RCC 7860 (cell line): ENCODE data around the gene KCP.

Experiments used
- DNase-seq: peaks from one replicate; pipeline ENCODE4 v3.0.0-alpha.2; 2015; ENCODE audit warnings: low spot score
- FAIRE-seq: peaks from 2 replicates; lab custom pipeline; 2012; peaks lifted over from hg19 to GRCh38; lab: Jason Lieb, UNC

The KCP gene

GRCh38 chr7:128888756-128889095 lies 21.8 kb downstream of the KCP start:
- DNase-seq (no peak), FAIRE-seq (no peak)

- FAIRE-seq (no peak), DNase-seq (no peak)
Observed at GRCh38 chr7:128888039-128888755, 22.3 kb downstream of the KCP start.

DNA sequence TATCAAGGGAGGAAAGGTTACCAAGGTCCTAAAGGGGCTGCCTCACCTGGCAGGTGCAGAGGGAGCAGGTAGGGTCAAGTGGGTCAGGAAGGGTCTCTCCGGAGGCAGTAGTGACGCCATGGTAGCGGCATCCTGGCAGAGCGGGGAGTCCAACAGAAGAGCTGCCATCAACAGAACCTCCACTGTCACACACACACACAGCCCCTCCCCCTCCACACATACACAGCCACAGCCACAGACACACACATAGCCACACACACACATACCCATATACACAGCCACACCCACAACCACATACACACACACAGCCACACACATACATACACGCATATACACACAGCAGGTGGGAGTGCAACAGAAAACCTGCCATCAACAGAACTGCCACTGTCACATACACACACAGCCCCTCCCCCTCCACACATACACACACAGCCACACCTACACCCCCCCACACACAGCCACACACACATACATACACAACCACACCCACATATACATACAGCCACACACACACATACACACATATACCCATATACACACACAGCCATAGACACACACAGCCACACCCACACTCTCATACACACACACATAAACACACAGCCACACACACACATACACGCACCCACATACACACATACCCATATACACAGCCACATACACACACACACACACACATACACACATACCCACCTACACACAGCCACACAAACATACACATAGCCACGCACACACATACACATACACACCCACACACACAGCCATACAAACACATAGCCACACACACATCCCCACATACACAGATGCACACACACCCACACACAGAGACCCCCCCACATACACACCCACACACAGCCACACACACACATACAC lies 23.1 kb downstream of the KCP start:
- FAIRE-seq (no peak), DNase-seq (no peak)

DNA sequence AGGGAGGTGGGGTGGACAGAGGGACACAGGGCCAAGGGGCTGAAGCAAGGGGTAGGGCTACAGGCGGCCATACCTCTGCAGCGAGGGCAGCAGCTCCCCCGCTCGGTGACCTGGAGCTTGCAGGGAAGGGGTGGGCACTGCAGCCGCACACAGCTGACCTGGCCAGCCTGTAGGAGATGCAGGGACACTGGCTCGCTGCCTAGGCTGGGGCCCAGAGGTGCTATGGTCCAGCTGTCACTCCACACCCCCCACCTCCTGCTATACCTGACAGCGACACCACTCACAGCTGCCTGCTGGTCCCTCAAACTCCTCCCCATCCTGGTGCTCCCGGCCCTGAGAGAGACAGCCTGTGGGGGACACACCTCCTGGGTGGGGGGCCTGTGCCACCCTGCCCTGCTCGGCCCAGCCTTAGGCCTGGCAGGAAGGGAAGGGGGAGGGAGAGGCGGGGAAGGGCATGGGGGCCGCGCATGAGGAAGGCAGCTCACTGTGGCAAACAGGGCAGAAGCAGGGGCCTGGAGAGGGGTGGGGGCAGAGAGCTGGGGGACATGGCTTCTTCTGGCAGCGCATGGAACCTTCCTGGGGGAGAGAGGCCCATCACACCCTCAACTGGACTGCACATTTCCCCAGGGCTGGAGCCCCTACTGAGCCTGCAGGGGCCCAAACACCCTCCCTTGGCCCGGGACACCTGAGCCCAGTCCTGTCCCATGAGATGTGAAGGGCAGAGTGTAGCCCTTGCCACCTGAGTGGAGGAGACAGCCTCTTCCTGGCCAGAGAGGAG lies 23.9 kb downstream of the KCP start:
- DNase-seq (no peak), FAIRE-seq (no peak)

- FAIRE-seq (no peak), DNase-seq (no peak)
Observed at GRCh38 chr7:128885370-128886187, 24.9 kb downstream of the KCP start.

GRCh38 chr7:128884561-128885369 lies 25.7 kb downstream of the KCP start:
- DNase-seq, result no peak
- FAIRE-seq, result no peak

DNA sequence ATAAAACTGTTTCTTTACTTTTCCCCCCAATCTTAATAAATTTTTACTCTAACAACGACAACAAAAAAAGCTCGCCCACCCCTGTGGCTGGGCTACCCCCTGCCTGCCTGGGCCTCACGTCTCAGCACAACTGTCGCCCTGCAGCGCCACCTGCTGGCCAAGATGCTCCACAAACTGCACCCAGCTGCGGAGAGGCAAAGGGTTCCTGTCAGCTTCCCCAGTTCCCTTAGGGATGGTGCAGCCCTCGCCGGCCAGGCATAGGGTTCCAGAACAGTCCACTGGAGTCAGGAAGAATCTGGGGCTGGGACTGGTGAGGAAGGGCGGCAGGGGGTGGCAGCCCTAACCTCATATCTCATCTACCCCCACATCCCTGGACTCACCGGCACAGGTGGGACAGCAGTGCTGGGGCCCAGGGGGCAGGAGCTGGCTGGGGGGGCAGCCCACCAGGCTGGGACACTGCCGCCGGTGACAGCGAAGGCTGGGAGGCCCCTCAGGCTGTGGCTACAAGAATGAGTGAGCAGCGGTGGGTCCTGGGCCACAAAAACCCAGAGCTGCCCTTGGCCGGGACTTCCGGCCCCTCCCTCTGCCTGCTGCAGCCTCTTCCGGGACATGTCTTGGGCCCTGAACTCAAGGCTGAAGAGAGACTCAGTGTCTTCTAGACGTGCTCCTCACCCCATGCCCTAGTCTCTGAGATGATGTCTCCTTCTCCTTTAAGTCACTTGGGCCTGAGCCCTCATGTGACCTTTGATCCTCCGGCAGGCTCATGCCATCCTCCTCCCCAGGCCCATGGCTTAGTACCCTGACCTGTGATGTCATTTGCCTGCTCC lies 26.7 kb downstream of the KCP start:
- DNase-seq (peak; percentile 37), FAIRE-seq (no peak)

GRCh38 chr7:128882134-128882533 lies 28.4 kb downstream of the KCP start:
- DNase-seq, result no peak
- FAIRE-seq, result no peak

- FAIRE-seq, result no peak
Observed at GRCh38 chr7:128881458-128882125, 28.9 kb downstream of the KCP start.

DNA sequence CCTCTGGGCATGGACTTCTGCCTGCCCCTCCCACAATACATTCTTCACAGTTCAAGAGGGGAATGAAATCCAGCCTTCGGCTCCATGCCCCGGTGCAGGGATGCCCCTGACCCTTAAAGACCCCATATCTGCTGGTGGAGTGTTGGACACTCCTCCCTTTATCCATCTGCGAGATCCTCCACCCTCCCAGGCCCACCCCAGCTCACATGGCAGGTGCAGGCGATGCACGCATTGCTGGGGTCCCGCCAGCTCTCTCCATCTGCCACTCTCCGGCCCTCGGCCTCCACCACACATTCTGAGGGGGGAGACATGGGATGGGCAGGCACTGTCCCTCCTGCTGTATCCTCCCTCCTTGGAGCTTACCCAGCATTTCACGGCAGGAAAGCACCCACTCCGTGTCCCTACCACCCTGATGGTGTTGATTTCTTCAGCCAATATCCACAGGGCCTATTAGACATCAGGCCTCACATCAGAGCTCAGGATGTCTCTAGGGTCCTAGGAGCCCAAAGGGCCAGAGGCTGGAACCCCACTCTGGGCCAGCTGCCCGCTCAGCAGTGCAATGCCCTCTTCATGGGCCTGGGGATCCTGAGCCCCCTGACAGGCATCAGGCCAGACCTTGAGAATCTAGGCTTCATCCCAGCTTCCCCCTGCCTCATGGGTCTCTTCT lies 29.6 kb downstream of the KCP start:
- FAIRE-seq, result no peak
- no peak for DNase-seq

More at GRCh38 chr7:128881458-128882125, 28.9 kb downstream of the KCP start:
- DNase-seq, result no peak

DNA sequence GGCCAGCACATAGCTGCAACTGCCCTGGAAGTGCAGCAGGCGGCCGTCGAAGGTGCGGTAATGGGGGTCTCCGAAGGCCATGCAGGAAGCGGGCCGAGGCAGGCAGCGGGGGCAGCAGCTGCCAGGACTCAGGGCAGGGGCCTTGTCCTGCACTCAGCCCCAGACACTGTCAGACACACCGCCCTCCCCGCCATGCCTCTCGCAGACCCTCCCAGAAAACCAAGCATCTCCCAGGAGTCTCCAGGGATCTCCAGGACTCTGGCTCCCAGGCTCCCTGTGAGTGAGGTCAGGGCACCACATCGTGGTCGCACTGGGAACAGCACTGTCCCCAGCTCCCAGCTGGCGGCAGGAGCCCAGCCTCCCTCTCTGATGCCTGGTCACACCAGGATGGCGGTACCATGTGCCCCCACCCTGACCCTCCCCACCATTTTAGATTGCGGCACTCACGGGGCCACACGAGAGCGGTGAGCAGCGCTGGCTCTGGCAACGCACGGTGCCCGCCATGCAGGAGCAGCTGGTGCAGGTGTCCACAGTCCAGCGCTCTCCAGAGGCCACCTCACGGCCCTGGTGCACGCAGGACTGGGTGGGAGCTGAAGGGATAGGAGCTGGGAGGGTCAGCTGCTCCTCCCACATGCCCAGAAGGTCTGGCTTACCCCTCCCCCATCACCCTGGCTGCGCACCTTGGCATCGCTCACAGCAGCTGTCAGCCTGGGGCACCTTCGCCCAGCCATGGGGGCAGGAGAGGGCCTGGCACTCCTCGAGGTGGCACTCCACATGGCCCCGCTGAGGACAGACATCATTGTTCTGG lies 30.4 kb downstream of the KCP start:
- DNase-seq (peak; percentile 44), FAIRE-seq (no peak)

DNA sequence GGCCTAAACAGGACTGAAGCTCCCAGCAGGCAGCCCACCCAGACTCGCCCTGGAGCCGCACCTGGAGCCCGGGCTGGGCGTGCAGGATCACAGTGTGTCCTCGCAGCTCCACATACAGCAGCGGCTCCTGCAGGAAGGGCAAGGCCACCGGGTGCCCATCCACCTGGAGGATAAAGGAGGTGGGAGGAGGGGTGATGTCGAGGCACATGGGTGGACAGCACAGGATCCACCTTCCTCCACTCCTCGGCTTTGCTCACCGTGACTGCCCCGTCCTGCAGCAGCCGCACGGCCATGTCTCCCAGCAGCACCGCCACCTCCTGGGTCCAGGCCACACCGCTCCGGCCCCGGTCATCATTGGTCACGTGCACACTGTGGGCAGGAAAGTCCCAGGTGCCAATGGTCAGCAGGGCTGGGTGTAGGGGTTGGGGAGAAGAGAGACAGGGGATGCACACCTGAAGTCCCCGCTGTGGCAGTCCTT lies 31.0 kb downstream of the KCP start:
- FAIRE-seq (no peak), DNase-seq (no peak)

GRCh38 chr7:128878226-128879105 lies 32.0 kb downstream of the KCP start:
- DNase-seq (no peak), FAIRE-seq (no peak)

DNA sequence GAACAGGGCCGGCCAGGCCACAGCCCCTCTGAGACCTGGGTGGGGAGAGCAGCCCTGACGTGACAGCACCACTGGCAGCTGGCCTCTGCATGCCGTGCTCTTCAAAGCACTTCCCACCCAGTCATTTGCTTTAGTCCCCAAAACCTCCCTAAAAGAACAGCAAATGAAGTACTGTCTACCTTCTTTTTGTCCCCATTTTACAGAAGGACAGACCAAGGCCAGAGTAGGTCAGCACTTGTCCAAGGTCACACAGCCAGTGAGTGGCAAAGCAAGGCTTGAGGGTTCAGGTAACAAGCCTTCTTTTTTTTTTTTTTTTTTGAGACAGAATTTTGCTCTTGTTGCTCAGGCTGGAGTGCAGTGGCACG lies 32.8 kb downstream of the KCP start:
- FAIRE-seq (no peak), DNase-seq (no peak)

GRCh38 chr7:128876978-128877755 lies 33.3 kb downstream of the KCP start:
- FAIRE-seq, result no peak
- no peak for DNase-seq
